Activated CD4-positive, alpha-beta T cell treated with anti-CD3 and anti-CD28 coated beads, Interleukin-2, amount 50 U/mL, for 16 hours (primary cell): ENCODE results near the gene PTGDS.

Source experiments
- DNase-seq: peaks from one replicate; pipeline ENCODE4 v3.0.0-alpha.2; 2020

PTGDS gene

DNA sequence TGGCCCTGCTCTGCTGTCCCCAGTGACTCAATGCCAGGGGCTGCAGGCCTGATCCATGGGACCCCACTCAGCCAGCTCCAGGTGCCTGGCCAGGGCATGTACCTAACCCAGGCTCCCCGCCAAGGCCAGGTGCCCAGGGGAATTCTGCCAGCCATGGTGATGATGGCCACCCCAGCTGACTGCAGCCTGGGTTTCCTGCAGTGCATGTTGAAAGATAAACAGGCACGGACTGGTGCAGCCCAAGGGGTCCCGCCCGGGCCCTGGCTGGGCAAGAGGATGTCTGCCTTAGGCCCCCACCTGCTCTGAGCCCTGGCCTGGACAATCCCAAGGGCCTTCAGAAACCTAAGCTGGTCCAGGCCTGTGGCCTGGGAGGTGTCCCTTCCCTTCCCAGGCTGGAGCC is 49.5 kb downstream of the PTGDS start:
- DNase-seq = no peak

GRCh38 chr9:137027369-137028262 is 50.3 kb downstream of the PTGDS start, which contains the start of gene ABCA2:
Gene ABCA2, minus strand, starts transcription at chr9:137028237. Its CDS starts 97 bp downstream, at chr9:137028140.
- no peak for DNase-seq

DNA sequence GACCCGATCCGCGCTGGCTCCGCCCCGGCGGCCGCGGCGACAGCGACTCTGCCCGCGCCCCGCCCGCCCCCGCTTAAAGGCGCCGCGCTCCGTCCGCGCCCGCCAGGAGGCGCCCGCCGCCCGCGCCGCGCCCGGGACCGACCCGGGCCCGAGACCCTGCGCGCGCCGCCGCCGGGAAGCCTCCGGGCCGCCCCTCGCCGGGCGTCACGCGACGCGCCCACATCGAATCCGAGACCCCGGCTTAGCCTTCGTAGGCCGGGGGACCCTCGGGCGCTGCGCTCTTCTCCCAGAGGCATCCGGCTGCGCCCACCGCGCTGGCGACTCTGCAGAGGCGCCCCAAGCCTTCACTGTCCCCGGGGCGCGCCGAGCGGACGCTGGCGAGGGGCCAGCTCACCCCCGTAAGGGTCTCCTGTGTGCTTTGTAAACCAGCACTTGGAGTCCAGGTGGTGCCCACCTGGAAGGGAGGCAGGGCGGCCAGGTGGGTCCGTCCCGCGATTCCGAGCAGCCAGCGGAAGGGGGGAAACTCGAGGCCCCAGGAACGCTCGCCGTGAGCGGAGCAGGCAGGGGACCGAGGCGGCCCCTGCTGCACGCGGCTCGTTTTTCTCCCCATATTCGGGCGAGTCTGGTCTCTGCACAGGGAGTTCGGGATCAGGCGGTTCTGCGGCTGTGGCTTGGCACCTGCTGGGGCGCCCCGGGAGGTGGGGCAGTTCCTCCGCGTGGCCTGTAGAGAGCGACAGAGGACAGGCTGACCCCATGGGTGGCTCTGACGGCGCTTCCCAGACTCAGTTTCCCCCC is 51.2 kb downstream of the PTGDS start:
- DNase-seq = peak; percentile 88

DNA sequence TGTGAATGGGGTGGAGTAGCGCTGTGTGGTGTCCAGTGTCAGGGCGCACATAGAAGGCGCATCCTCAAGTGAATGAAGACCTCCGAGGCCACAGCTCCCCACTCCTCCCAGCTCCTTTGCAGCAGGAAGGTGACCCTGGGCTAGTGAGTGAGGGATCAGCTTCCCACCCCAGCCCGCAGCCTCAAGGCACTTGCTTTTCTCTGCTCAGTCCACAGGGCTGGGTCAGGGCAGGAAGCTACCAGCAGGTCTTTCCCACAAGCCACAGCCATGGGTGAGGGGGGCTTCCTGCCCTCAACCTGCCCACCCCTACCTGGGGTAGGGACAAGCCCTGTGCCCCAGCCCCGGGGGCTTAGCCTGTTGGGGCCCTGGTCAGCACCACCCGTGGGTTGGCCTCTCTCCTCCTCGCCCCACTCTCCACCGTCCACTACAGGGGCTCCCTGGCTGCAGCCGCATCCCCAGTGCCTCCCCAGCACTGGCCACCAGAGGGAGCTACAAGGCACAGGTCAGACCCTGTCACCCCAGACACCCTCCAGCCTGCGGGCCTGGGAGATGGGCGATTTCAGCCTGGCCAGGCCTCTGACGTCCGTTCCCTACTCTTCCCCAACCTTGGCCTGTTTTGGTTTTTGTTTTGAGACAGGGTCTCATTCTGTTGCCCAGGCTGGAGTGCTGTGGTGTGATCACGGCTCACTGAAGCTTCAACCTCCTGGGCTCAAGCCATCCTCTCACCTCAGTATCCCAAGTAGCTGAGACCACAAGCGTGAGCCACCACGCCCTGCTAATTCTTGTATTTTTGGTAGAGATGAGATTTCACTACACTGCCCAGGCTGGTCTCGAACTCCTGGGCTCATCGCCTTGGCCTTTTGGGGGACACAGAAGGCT is 52.0 kb downstream of the PTGDS start:
- peak; percentile 89 for DNase-seq

- peak; percentile 39 for DNase-seq
Observed at GRCh38 chr9:137030006-137030405, 52.7 kb downstream of the PTGDS start.

DNA sequence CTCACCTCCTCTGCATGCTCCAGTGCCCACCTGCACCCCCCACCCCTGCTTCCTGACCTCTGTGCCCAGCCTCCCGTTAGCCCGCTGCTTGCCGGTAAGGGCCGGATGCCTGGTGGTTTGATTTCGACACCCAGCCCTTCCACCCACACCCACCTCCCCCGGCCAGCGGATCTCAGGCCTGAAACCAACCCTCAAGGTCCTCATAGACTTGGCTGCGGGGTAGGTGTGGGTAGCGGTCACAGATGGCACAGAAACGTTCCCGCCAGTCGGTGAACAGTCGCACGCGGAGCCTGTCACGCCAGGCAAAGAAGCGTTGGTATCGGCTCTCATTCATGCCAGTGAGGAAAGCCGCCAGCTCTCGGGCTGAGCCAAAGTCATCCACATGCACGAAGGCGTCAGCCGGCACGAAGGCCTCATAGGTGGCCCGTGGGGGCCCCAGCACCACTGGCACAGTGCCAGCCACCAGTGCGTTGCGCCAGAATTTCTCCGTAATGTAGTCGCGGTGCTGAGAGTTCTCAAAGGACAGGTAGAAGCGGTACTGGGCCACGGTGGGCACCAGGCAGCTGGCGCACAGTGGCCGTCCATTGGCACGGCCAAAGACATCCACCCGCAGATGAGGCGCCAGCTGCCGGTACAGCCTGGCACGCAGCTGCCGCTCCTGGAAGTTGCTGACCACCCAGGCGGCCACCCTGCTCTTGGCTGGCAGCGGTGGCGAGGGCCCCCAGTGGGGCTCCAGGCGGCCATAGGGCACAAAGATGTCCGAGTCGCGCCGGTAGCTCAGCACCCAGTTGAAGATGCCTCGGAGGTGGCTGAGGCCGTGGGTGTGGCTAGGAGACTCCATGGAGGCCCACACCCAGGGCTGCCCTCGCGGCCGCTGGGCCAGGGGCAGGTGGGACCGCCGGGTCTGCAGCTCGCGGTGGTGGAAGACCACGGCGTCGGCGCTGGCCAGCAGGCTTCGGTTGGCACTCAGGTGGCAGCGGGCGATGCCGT is 53.5 kb downstream of the PTGDS start:
- DNase-seq = peak; percentile 90
